ENCODE results near the gene NFIC. TPM values are rescaled to one million over a fixed set of nuclear protein-coding genes. Genes with fewer than 3 reads are reported as not detected.

NFIC gene
- polyA plus RNA-seq, 4 donors = 4.5 to 37.9 (median 8.2) TPM

DNA sequence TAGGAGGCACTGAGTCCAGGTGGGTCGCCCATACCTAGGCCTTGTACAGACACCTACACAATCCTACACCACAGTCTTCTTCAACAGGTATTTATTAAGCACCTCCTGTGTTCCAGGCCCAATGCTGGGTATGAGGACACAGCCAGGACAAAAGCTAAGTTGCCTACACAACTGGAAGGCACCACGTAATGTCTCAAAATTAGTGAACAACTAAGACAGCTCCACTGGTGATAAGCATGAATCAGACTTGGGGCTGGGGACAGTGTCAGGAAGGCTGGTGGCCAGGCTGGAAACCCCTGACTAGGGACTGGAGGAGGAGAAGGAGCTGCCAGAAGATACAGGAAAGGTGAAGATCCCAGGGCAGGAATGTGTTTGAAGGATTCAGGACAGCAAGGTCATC, 111.6 kb downstream of the NFIC start:
- no peak for FAIRE-seq
- H3K4me3 ChIP-seq (ENCODE audit: low read depth in 1 of 3, low read length in 3 of 3) = peak overlapping the region in 1 of 3 donors; percentile 66
- peaks cover 0 to 50% (median 7%) of the 10 kb centered on the region in 3 donors for H3K36me3 ChIP-seq (ENCODE audit: control insufficient read depth in 3 of 3, insufficient read depth in 2 of 3, low read depth in 1 of 3, low read length in 3 of 3)
- DNase-seq = peak in 1 of 2 donors; percentile 19
- WGBS, 3 donors = 82 to 91% (median 91%) methylated on average over 2 of the region's 2 CpGs
- peaks cover 0 to 5% of the 10 kb centered on the region in 2 donors for H3K9me3 ChIP-seq (ENCODE audit: control insufficient read depth in 2 of 2, insufficient read depth in 1 of 2, low read depth in 1 of 2, low read length in 1 of 2)
- peaks cover 0 to 6% (median 3%) of the 10 kb centered on the region in 3 donors for H3K27me3 ChIP-seq (ENCODE audit: control insufficient read depth in 3 of 3, insufficient read depth in 3 of 3, low read length in 3 of 3)
- peaks cover 0 to 51% (median 4%) of the 10 kb centered on the region in 3 donors for H3K4me1 ChIP-seq (ENCODE audit: control insufficient read depth in 3 of 3, insufficient read depth in 2 of 3, low read depth in 1 of 3, low read length in 2 of 3)
- peak overlapping the region in 1 of 3 donors; percentile 96 for H3K27ac ChIP-seq (ENCODE audit: low read depth in 1 of 3, low read length in 2 of 3)

- peak overlapping the region in 2 of 3 donors; percentile 66 to 82 for H3K4me3 ChIP-seq (ENCODE audit: low read depth in 1 of 3, low read length in 3 of 3)
- DNase-seq = peak in 1 of 2 donors; percentile 59
- WGBS, 3 donors = 17 to 31% (median 21%) methylated on average over 26 to 27 of the region's 27 CpGs
Measured at GRCh38 chr19:3478409-3479176, 112.2 kb downstream of the NFIC start.

GRCh38 chr19:3479177-3479833, 112.9 kb downstream of the NFIC start:
- Histone ChIP-seq H3K36me3 (ENCODE audit: control insufficient read depth in 3 of 3, insufficient read depth in 2 of 3, low read depth in 1 of 3, low read length in 3 of 3) (peaks cover 0 to 46% (median 7%) of the 10 kb centered on the region in 3 donors), H3K27me3 (ENCODE audit: control insufficient read depth in 3 of 3, insufficient read depth in 3 of 3, low read length in 3 of 3) (peaks cover 0 to 6% (median 3%) of the 10 kb centered on the region in 3 donors), H3K4me1 (ENCODE audit: control insufficient read depth in 3 of 3, insufficient read depth in 2 of 3, low read depth in 1 of 3, low read length in 2 of 3) (peaks cover 0 to 40% (median 3%) of the 10 kb centered on the region in 3 donors), H3K27ac (ENCODE audit: low read depth in 1 of 3, low read length in 2 of 3) (peak overlapping the region in 2 of 3 donors; percentile 81 to 96), H3K4me3 (ENCODE audit: low read depth in 1 of 3, low read length in 3 of 3) (peak overlapping the region in 2 of 3 donors; percentile 66 to 82), H3K9me3 (ENCODE audit: control insufficient read depth in 2 of 2, insufficient read depth in 1 of 2, low read depth in 1 of 2, low read length in 1 of 2) (peaks cover 0 to 5% of the 10 kb centered on the region in 2 donors)
- 18 to 26% (median 23%) methylated on average over 7 of the region's 7 CpGs for WGBS, 3 donors
- DNase-seq (peak; percentile 83 to 85), FAIRE-seq (no peak)

More at GRCh38 chr19:3478409-3479176, 112.2 kb downstream of the NFIC start:
- Histone ChIP-seq H3K27me3 (ENCODE audit: control insufficient read depth in 3 of 3, insufficient read depth in 3 of 3, low read length in 3 of 3) (peaks cover 0 to 6% (median 3%) of the 10 kb centered on the region in 3 donors), H3K4me1 (ENCODE audit: control insufficient read depth in 3 of 3, insufficient read depth in 2 of 3, low read depth in 1 of 3, low read length in 2 of 3) (peaks cover 0 to 45% (median 4%) of the 10 kb centered on the region in 3 donors), H3K9me3 (ENCODE audit: control insufficient read depth in 2 of 2, insufficient read depth in 1 of 2, low read depth in 1 of 2, low read length in 1 of 2) (peaks cover 0 to 5% of the 10 kb centered on the region in 2 donors), H3K27ac (ENCODE audit: low read depth in 1 of 3, low read length in 2 of 3) (peak overlapping the region; percentile 33 to 96 (median 59)), H3K36me3 (ENCODE audit: control insufficient read depth in 3 of 3, insufficient read depth in 2 of 3, low read depth in 1 of 3, low read length in 3 of 3) (peaks cover 0 to 48% (median 7%) of the 10 kb centered on the region in 3 donors)
- FAIRE-seq = no peak

DNA sequence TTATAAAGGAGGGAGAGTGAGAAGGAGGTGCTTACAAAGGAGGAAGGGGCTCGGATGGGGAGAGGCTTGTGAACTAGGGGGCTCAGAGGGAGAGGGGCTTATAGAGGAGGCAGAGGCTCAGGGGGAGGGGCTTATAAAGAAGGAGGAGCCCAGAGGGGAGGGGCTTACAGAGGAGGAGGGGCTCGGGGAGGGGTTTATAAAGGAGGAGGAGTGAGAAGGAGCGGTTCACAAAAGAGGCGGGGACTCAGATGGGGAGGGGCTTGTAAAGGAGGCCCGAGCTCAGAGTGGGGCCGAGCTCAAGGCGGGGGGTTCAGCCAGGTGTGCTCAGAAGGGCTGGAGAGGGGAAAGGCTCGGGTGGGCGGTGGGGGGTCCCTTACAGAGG, 113.4 kb downstream of the NFIC start:
- Histone ChIP-seq H3K36me3 (ENCODE audit: control insufficient read depth in 3 of 3, insufficient read depth in 2 of 3, low read depth in 1 of 3, low read length in 3 of 3) (peaks cover 0 to 41% (median 5%) of the 10 kb centered on the region in 3 donors), H3K9me3 (ENCODE audit: control insufficient read depth in 2 of 2, insufficient read depth in 1 of 2, low read depth in 1 of 2, low read length in 1 of 2) (peaks cover 0 to 5% of the 10 kb centered on the region in 2 donors), H3K27me3 (ENCODE audit: control insufficient read depth in 3 of 3, insufficient read depth in 3 of 3, low read length in 3 of 3) (peaks cover 0 to 6% (median 3%) of the 10 kb centered on the region in 3 donors), H3K4me3 (ENCODE audit: low read depth in 1 of 3, low read length in 3 of 3) (peak overlapping the region in 2 of 3 donors; percentile 66 to 82), H3K27ac (ENCODE audit: low read depth in 1 of 3, low read length in 2 of 3) (peak overlapping the region; percentile 60 to 96 (median 81)), H3K4me1 (ENCODE audit: control insufficient read depth in 3 of 3, insufficient read depth in 2 of 3, low read depth in 1 of 3, low read length in 2 of 3) (peaks cover 0 to 34% (median 0%) of the 10 kb centered on the region in 3 donors)
- 7 to 37% (median 22%) methylated on average over 8 to 9 of the region's 9 CpGs for WGBS, 3 donors
- DNase-seq (peak; percentile 88 to 90), FAIRE-seq (no peak)

DNA sequence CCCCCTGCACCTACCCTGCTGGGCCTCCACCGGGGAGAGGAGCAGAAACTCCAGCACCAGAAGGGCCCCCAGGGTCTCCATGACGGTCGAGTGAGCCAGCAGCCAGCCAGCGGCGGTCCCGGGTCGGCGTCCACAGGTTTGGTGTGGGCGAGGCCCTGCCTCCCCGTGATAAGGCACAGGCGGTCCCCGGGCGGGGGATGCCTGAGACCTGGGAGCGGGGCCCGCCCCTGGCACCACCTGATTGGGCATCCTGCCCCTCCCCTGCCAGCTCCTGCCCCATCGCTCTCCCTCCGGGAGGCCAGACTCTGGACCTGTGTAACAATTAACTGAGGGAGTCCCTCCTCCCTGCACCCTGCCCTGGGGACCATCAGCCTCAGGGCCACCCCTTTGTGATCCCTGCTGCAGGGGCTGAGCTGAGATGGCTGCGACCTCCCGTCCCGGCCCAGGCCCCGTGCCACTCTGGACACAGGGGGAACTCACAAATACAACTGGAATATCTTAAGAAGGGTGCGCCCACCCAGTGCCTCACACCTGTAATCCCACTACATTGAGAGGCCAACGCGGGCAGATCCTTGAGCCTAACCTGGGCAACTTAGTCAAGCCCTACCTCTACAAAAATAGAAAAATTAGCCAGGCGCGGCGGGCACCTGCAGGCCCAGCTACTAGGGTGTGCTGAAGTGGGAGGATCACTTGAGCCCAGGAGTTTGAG, 114.2 kb downstream of the NFIC start, which contains the start of gene SMIM24:
Gene SMIM24, minus strand, starts transcription at position 143 of the 709 bp plus-strand sequence. Its CDS starts 62 bp downstream, at position 81.
- WGBS, 3 donors = 14 to 42% (median 29%) methylated on average over 26 to 27 of the region's 27 CpGs

DNA sequence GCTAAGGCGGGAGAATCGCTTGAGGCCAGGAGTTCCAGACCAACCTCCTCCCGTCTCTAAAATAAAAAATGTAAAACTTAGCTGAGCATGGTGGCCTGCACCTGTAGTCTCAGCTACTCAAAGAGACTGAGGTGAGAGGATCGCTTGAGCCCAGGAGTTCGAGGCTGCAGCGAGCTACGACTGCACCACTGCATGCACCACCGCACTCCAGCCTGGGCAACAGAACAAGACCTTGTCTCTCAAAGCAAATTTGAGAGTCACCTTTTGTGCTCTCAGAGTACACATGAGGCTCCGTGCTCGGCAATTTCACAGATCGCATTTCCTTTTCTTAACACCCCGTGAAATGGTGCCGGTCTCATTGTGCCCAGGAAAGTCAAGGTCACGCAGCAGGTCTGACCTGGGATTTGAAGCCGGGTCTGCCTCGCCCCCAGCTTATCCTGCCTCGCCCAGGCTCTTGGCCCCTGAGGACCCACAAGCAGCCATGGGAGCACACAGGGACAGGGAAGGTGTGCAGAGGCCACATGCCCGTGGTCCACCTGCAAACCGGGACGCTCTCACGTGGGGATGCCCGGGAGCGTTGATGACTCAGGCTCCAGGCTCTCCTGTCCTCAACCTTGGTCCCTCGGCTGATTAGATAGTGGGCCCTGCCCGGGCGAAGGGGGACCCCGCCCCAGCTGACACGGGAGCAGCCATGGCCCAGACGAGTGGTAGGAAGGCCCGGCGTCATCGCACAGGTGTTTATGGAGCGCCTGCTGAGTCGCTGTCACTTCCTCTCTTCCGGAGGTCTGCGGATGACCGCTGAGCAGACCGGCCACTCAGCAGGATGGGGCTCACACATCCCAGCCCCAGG, 115.1 kb downstream of the NFIC start:
- Histone ChIP-seq H3K36me3 (ENCODE audit: control insufficient read depth in 3 of 3, insufficient read depth in 2 of 3, low read depth in 1 of 3, low read length in 3 of 3) (peaks cover 0 to 27% (median 0%) of the 10 kb centered on the region in 3 donors), H3K4me1 (ENCODE audit: control insufficient read depth in 3 of 3, insufficient read depth in 2 of 3, low read depth in 1 of 3, low read length in 2 of 3) (peaks cover 0 to 29% (median 0%) of the 10 kb centered on the region in 3 donors), H3K27me3 (ENCODE audit: control insufficient read depth in 3 of 3, insufficient read depth in 3 of 3, low read length in 3 of 3) (peaks cover 0 to 6% (median under 1%) of the 10 kb centered on the region in 3 donors), H3K4me3 (ENCODE audit: low read depth in 1 of 3, low read length in 3 of 3) (peak overlapping the region in 2 of 3 donors; percentile 30 to 75), H3K27ac (ENCODE audit: low read depth in 1 of 3, low read length in 2 of 3) (peak overlapping the region; percentile 78 to 99 (median 96)), H3K9me3 (ENCODE audit: control insufficient read depth in 2 of 2, insufficient read depth in 1 of 2, low read depth in 1 of 2, low read length in 1 of 2) (peaks cover 0 to 5% of the 10 kb centered on the region in 2 donors)
- peak; percentile 91 to 99 for DNase-seq
- no peak for FAIRE-seq
- WGBS, 3 donors = 38 to 54% (median 48%) methylated on average over 35 to 38 of the region's 38 CpGs

More for the DNA sequence above, 114.2 kb downstream of the NFIC start, which contains the start of gene SMIM24:
- DNase-seq (peak; percentile 95 to 99), FAIRE-seq (no peak)
- H3K4me3 ChIP-seq (ENCODE audit: low read depth in 1 of 3, low read length in 3 of 3) = peak within 1 kb of the TSS in 2 of 3 donors; percentile 66 to 82
- H3K9me3 ChIP-seq (ENCODE audit: control insufficient read depth in 2 of 2, insufficient read depth in 1 of 2, low read depth in 1 of 2, low read length in 1 of 2) = peaks cover 0 to 5% of the 10 kb centered on the region in 2 donors
- peaks cover 0 to 6% (median 3%) of the 10 kb centered on the region in 3 donors for H3K27me3 ChIP-seq (ENCODE audit: control insufficient read depth in 3 of 3, insufficient read depth in 3 of 3, low read length in 3 of 3)
- peaks cover 0 to 34% (median 5%) of the 10 kb centered on the region in 3 donors for H3K36me3 ChIP-seq (ENCODE audit: control insufficient read depth in 3 of 3, insufficient read depth in 2 of 3, low read depth in 1 of 3, low read length in 3 of 3)
- peak within 1 kb of the TSS; percentile 78 to 96 (median 93) for H3K27ac ChIP-seq (ENCODE audit: low read depth in 1 of 3, low read length in 2 of 3)
- peaks cover 0 to 29% (median 0%) of the 10 kb centered on the region in 3 donors for H3K4me1 ChIP-seq (ENCODE audit: control insufficient read depth in 3 of 3, insufficient read depth in 2 of 3, low read depth in 1 of 3, low read length in 2 of 3)

- WGBS, 3 donors = 54 to 73% (median 59%) methylated on average over 41 to 49 of the region's 49 CpGs
- peak in 1 of 2 donors; percentile 84 for DNase-seq
Measured at GRCh38 chr19:3482507-3483225, 116.3 kb downstream of the NFIC start.

More at GRCh38 chr19:3482507-3483225, 116.3 kb downstream of the NFIC start:
- Histone ChIP-seq H3K4me3 (ENCODE audit: low read depth in 1 of 3, low read length in 3 of 3) (peak overlapping the region in 2 of 3 donors; percentile 5 to 75), H3K4me1 (ENCODE audit: control insufficient read depth in 3 of 3, insufficient read depth in 2 of 3, low read depth in 1 of 3, low read length in 2 of 3) (peaks cover 0 to 29% (median 0%) of the 10 kb centered on the region in 3 donors), H3K9me3 (ENCODE audit: control insufficient read depth in 2 of 2, insufficient read depth in 1 of 2, low read depth in 1 of 2, low read length in 1 of 2) (peaks cover 0 to 7% of the 10 kb centered on the region in 2 donors), H3K36me3 (ENCODE audit: control insufficient read depth in 3 of 3, insufficient read depth in 2 of 3, low read depth in 1 of 3, low read length in 3 of 3) (peaks cover 0 to 24% (median 0%) of the 10 kb centered on the region in 3 donors), H3K27me3 (ENCODE audit: control insufficient read depth in 3 of 3, insufficient read depth in 3 of 3, low read length in 3 of 3) (peaks cover 0 to 6% (median 0%) of the 10 kb centered on the region in 3 donors), H3K27ac (ENCODE audit: low read depth in 1 of 3, low read length in 2 of 3) (peak overlapping the region; percentile 68 to 99 (median 96))
- FAIRE-seq = no peak
